Mucosa of gallbladder (tissue), 1 donor: ENCODE measurements around the gene SPIRE2. TPM values are rescaled to one million over a fixed set of nuclear protein-coding genes. Genes with fewer than 3 reads are reported as not detected.

ENCODE experiments used
- DNase-seq: peaks from one replicate; pipeline ENCODE4 v3.0.0-alpha.2; 2020; ENCODE audit warnings: low spot score
- total RNA-seq: library from RNA; stranded (reverse); gene quantifications from one replicate; pipeline ENCODE4 v1.2.1, GENCODE V29; 2021
- donor health status: DM: no; HTN: no; CAD: no.

SPIRE2 gene
- total RNA-seq, 1 donor from 2014 or later = 19.9 TPM

- DNase-seq = no peak
These were observed 67.4 kb downstream of the SPIRE2 start for GRCh38 chr16:89895482-89896250.

DNA sequence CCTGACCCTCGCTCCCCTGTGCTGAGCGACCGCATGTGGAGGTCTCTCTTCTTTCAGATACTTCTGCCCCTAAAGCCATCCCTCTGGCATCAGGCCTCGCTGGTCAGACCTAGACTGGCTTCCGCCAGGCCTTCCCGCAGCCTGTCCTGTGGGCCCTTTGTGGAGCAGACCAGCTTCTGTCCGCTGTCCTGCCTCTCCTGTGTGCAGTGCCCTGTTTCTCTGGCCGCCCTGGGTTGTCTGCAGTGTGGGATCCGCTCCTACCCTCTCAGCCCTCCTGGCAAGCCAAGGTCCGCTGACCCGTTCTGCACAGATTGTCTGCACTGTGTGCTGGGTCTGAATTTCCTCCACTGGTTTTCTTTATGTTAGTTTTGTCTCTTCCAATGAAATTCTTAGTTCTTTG, 68.9 kb downstream of the SPIRE2 start:
- no peak for DNase-seq

DNA sequence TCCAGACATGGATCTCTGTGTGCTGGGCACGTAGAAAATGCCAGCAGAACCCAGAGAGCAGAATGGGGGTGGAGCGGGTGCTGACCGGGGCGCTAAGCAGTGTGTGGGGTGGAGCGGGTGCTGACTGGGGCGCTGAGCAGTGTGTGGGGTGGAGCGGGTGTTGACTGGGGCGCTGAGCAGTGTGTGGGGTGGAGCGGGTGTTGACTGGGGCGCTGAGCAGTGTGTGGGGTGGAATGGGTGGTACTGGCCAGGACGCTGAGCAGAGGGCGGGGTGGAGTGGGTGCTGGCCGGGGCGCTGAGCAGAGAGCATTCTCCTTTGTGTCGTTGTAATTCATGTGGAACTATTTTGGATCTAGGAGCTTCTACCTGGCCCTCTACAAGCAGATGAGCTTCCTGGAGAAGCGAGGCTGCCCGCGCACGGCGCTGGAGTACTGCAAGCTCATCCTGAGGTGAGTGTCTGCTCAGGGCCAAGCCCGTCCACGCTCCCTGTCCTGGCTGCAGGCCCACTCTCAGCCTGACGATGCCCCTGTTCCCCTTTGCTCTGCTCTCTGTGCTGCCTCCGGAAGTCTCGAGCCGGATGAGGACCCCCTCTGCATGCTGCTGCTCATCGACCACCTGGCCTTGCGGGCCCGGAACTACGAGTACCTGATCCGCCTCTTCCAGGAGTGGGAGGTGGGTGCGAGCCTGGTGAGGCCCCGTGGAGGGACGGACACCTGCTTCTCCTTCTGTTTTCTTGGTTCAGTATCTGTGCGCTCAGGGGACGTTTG, 70.1 kb downstream of the SPIRE2 start:
- DNase-seq = no peak

- DNase-seq = no peak
These were observed 71.7 kb downstream of the SPIRE2 start for GRCh38 chr16:89899879-89900481.

DNA sequence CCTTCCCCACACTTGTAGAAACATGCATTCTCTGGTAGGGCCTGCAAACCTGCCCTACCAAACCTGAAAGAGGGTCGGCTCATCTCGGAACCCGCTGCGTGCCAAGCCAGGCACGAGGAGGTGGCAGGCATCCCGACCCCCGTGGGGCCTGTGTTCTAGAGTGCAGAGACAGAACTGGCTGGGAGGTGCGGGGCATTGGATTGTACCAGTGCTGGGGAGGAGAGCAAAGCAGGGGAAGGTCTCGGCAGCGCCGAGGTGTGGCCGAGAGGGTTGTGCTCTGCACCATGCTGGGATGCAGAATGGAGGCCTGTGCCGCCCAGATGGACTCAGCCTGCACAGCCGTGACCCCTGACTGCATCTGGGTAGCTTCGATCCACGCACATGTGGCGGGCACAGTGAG, 72.6 kb downstream of the SPIRE2 start:
- DNase-seq = no peak

- no peak for DNase-seq
These were observed 74.7 kb downstream of the SPIRE2 start for GRCh38 chr16:89902980-89903379.

- no peak for DNase-seq
These were observed 75.7 kb downstream of the SPIRE2 start for GRCh38 chr16:89903908-89904515.

- DNase-seq = no peak
These were observed 76.6 kb downstream of the SPIRE2 start for GRCh38 chr16:89904606-89905510.

GRCh38 chr16:89905511-89906139, 77.3 kb downstream of the SPIRE2 start:
- DNase-seq = no peak

DNA sequence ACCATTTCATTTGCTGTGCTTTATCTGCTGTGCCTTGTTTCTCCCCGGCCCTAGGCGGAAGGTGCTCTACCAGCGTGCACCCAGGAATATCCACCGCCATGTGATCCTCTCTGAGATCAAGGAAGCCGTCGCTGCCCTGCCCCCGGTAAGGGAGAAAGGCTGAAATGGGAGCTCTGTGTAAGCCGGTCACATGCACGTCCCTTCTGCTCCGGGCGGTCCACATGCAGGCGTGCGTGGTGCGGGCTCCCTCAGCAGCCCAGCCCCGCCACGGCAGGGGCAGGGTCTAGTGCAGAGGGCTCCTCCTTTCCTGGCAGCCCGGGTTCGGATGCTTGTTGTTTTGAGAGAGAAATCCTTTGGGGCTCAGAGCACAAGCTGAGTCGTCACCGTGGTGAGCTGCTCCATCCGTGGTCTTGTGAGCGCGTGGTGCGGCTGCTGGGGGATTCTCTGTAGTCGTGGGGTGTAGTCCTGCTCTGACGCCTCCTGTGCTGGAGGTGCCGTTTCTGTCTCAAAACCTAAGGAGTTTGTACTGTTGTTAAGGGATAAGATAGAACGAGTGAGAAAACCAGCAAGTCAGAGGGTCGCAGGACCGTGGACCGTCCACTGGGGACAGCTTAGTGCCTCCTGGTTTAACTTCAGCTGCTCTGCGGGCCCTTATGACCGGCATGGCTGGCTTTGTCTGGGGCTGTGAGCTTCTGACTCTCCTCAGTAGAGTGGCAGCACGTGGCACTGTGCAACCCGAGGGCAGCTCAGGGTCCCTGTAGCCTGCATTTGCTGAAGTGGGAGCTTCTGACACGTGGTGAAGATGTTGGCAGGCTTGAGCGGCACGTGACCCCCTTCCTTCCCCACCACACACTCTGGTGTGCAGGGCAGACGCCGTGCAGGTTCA, 78.1 kb downstream of the SPIRE2 start:
- DNase-seq = no peak

GRCh38 chr16:89907055-89907814, 79.0 kb downstream of the SPIRE2 start:
- no peak for DNase-seq

DNA sequence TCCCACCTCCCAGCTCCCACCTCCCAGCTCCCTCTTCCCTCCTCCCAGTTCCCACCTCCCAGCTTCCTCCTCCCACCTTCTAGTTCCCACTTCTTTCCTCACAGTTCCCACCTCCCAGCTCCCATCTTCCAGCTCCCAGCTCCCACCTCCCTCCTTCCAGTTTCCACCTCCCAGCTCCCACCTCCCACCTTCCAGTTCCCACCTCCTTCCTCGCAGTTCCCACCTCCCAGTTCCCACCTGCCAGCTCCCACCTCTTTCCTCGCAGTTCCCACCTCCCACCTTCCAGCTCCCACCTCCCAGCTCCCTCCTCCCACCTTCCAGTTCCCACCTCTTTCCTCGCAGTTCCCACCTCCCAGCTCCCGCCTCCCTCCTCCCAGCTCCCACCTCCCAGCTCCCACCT, 80.0 kb downstream of the SPIRE2 start:
- no peak for DNase-seq

DNA sequence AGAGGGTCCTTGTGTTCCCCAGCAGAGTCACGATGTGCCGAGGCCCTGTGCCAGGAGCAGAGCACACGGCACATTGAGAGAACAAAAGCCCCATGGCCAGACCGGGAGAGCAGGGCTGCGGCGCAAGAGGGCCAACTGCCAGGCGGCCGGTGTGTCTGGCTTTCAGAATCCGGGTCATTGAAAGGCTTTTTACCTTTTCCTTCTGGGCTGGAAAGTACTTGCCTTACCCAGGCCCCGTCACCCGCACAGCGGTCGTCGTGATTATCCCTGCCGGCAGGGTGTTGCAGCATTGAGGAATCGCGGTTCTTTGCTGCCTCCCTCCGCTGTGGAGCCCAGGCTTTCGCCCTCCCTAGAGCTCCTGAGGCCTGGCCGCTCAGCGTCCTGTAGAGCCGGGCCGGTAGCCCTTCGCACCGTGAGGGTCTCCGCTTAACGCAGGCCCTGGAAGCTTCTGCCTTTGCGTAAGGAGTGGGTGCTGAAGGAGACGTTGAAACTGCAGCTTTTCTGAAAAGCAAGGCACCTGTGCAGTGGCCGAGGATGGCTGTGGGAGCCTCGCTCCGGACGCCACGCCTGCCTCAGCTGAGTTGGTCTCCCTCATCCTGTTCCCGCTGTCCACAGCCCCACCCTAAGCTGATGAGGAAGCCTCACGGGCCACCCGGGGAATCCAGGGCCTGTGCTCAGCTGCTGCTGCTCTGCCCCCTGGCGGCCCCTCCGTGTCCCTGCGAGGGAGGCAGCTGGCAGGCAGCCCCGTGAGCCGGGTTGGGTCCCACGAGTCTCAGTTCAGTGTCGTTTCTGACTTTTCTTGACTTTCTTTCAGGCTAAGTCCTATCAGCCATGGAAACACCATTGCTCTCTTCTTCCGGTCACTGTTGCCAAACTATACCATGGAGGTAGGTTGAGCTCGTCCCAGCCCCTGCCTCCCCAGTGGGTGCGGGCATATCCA, 81.8 kb downstream of the SPIRE2 start:
- peak; percentile 74 for DNase-seq

GRCh38 chr16:89910717-89911354, 82.6 kb downstream of the SPIRE2 start:
- DNase-seq = no peak

GRCh38 chr16:89911375-89911774, 83.1 kb downstream of the SPIRE2 start:
- DNase-seq = no peak

DNA sequence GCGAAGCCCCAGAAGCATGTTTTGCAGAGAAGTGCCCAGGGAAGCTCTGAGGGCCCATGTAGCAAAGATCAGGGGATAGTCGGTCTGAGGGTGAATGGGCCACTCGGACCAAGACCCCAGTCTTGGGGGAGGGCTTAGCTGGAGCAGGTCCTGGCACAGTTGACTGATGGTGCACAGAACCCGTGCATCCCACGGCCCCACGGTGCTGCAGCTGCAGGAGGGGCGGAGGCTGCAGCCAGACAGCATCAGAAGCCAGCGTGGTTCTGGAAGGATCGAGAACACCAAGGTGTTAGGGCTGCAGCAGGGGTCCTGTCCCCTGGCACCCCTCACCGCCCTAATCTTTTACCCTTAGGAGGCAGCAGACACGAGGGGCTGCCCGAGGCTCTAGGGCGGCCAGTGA, 83.9 kb downstream of the SPIRE2 start:
- no peak for DNase-seq

DNA sequence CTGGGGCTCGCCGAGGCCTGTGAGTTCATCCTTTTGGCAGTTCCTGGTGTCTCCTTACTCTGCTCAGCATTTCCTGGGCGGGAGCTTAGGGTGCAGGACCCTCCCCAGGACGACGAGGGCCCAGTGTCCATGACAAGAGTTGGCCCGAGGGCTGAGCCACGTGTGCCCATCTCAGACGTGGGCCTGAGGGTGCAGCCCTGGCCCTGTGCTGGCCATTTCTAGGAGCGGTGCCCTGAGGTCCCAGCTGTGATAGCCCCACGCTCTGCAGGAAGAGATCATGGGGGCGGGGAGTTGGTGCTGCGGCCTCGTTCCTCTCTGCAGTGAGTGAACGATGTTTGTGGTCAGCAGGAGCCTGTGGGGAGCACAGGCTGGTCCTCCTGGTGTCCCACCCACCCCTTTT, 84.4 kb downstream of the SPIRE2 start:
- DNase-seq = no peak
